OCI-LY3 (cell line): Measurements from ENCODE around the gene PPP4R3A.

Experiments
- CTCF ChIP-seq: fragments of 200-600, 300-600 bp; sonication (generic); IDR thresholded peaks from 2 replicates; pipeline ENCODE4 v1.5.1; 2014; ENCODE audit warnings: antibody characterized with exemption, low read length, low read depth
- EZH2phosphoT487 ChIP-seq: fragments of 200-600 bp; shearing (Covaris generic); IDR thresholded peaks from 2 replicates; pipeline ENCODE4 v1.6.1; 2018; ENCODE audit warnings: antibody characterized with exemption, mixed run types, low read depth

- TF ChIP-seq EZH2phosphoT487 (no peak), CTCF (no peak)
Observed at GRCh38 chr14:91523972-91524371, 13.9 kb upstream of the PPP4R3A start.
